Neural cell (in vitro differentiated cells): Measurements from ENCODE around the gene PRKCA. TPM values are rescaled to one million over a fixed set of nuclear protein-coding genes. Genes with fewer than 3 reads are reported as not detected.

Experiments used
- H2AFZ ChIP-seq: fragments of 200-600, 300-800 bp; sonication (generic), shearing (Covaris generic); 2 replicates; pipeline ENCODE4 v1.6.0; 2014; ENCODE audit warnings: low read depth, mild to moderate bottlenecking, antibody characterized with exemption, low read length, moderate library complexity
- H3F3A ChIP-seq: fragments of 200-600 bp; shearing (Covaris generic); 2 replicates; pipeline ENCODE4 v1.6.1; 2016; ENCODE audit warnings: mild to moderate bottlenecking, moderate library complexity, mixed read lengths, antibody characterized with exemption, low read length; ENCODE audit not compliant: insufficient read depth, poor library complexity, severe bottlenecking
- H3K27ac ChIP-seq: fragments of 200-600, 300-800 bp; sonication (generic), shearing (Covaris generic); 2 replicates; pipeline ENCODE4 v1.5.1; 2014; ENCODE audit warnings: mild to moderate bottlenecking, low read length, moderate library complexity
- H3K27me3 ChIP-seq: fragments of 300-800, 200-600 bp; sonication (generic), shearing (Covaris generic); 2 replicates; pipeline ENCODE4 v1.6.0; 2014; ENCODE audit warnings: mild to moderate bottlenecking, low read depth, low read length, moderate library complexity; ENCODE audit not compliant: insufficient read depth
- H3K36me3 ChIP-seq: fragments of 300-800, 200-600 bp; sonication (generic), shearing (Covaris generic); 2 replicates; pipeline ENCODE4 v1.5.1; 2014; ENCODE audit warnings: mild to moderate bottlenecking, antibody characterized with exemption, low read length, moderate library complexity; ENCODE audit not compliant: insufficient read depth
- H3K4me2 ChIP-seq: fragments of 300-800, 200-600 bp; sonication (generic), shearing (Covaris generic); 2 replicates; pipeline ENCODE4 v1.6.0; 2014; ENCODE audit warnings: mild to moderate bottlenecking, low read length
- H3K4me3 ChIP-seq: fragments of 300-800, 200-600 bp; sonication (generic), shearing (Covaris generic); 2 replicates; pipeline ENCODE4 v1.5.1; 2014; ENCODE audit warnings: mild to moderate bottlenecking, low read length, moderate library complexity
- H3K79me2 ChIP-seq: fragments of 200-600 bp; shearing (Covaris generic); replicated peaks from 2 replicates; pipeline ENCODE4 v1.6.0; 2014; ENCODE audit warnings: mild to moderate bottlenecking, low read length, moderate library complexity; ENCODE audit not compliant: insufficient read depth
- H3K9ac ChIP-seq: fragments of 300-800, 200-600 bp; sonication (generic), shearing (Covaris generic); 2 replicates; pipeline ENCODE4 v1.6.1; 2016; ENCODE audit warnings: mild to moderate bottlenecking, low read length, mixed read lengths
- H3K9me2 ChIP-seq: fragments of 200-600 bp; shearing (Covaris generic); 2 replicates; pipeline ENCODE4 v1.6.1; 2016; ENCODE audit warnings: mild to moderate bottlenecking, low read length, mixed read lengths; ENCODE audit not compliant: insufficient read depth
- H3K9me3 ChIP-seq: fragments of 200-600, 300-800 bp; sonication (generic), shearing (Covaris generic); 2 replicates; pipeline ENCODE4 v1.6.1; 2016; ENCODE audit warnings: mild to moderate bottlenecking, mixed run types, low read length, moderate library complexity, mixed read lengths
- H4K20me1 ChIP-seq: fragments of 200-600 bp; shearing (Covaris generic); 2 replicates; pipeline ENCODE4 v1.6.1; 2016; ENCODE audit warnings: mild to moderate bottlenecking, mixed run types; ENCODE audit not compliant: insufficient read depth
- EP300 ChIP-seq: fragments of 450-650 bp; conservative IDR thresholded peaks from 2 replicates; pipeline ENCODE4 v1.6.1; 2014; ENCODE audit warnings: antibody characterized with exemption, mild to moderate bottlenecking, moderate library complexity; ENCODE audit not compliant: poor library complexity, severe bottlenecking
- EZH2 ChIP-seq: fragments of 200-600, 300-800 bp; shearing (Covaris generic), sonication (generic); IDR thresholded peaks from 2 replicates; pipeline ENCODE4 v1.6.1; 2014; ENCODE audit warnings: antibody characterized with exemption, low read length, borderline replicate concordance, mild to moderate bottlenecking; ENCODE audit not compliant: insufficient read depth, poor library complexity, severe bottlenecking
- MXI1 ChIP-seq: fragments of 450-650 bp; conservative IDR thresholded peaks from 2 replicates; pipeline ENCODE4 v1.6.1; 2014; ENCODE audit warnings: antibody characterized with exemption, mild to moderate bottlenecking; ENCODE audit not compliant: poor library complexity, severe bottlenecking
- POLR2AphosphoS5 ChIP-seq: IDR thresholded peaks from 2 replicates; pipeline ENCODE4 v1.6.1; 2012
- RAD21 ChIP-seq: fragments of 450-650 bp; conservative IDR thresholded peaks from 2 replicates; pipeline ENCODE4 v1.6.1; 2014; ENCODE audit warnings: antibody characterized with exemption, mild to moderate bottlenecking, moderate library complexity
- SMC3 ChIP-seq: fragments of 450-650 bp; conservative IDR thresholded peaks from 2 replicates; pipeline ENCODE4 v1.6.1; 2014; ENCODE audit warnings: antibody characterized with exemption, mild to moderate bottlenecking, moderate library complexity; ENCODE audit not compliant: poor library complexity
- TAF1 ChIP-seq: IDR thresholded peaks from 2 replicates; pipeline ENCODE4 v1.6.1; 2012; ENCODE audit warnings: low read depth
- polyA plus RNA-seq: library from polyadenylated mRNA; depleted of rRNA; stranded (reverse); fragments of >200 nt; gene quantifications from 2 replicates; pipeline ENCODE4 v1.2.3, GENCODE V29; 2014
- TF ChIP-seq, protein P1 (sequence below): IDR thresholded peaks from 2 replicates; pipeline ENCODE4 v1.6.1; 2012; ENCODE audit warnings: borderline replicate concordance
- TF ChIP-seq, protein P2 (sequence below): fragments of 450-650 bp; IDR thresholded peaks from 2 replicates; pipeline ENCODE4 v1.5.1; 2014; ENCODE audit warnings: antibody characterized with exemption, mild to moderate bottlenecking, moderate library complexity; ENCODE audit not compliant: poor library complexity, severe bottlenecking

The PRKCA gene
- polyA plus RNA-seq, 1 donor from 2014 or later: 5.9 TPM

DNA sequence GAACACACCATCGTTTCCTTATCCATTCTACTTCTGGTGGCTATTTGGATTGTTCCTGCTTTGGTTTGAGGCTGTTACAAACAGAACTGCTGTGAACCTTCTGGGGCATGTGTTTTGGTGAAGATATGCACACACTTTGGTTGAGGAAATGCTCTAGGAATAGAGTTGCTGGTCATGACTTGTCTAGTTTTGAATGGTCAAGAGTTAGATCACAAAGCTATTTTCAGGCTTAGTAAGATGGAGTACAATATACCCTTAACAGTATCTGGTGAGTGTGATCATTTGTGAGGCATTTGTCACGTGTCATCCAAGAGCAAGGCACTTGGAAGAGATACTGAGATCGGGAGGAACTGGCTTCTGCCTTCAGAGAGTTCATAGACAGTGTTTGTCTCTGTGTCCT, 485.5 kb downstream of the PRKCA start:
- H3K9ac ChIP-seq: no peak overlapping the region
- no peaks in the 10 kb centered on the region for H3K27me3 ChIP-seq
- H3K79me2 ChIP-seq: no peaks in the 10 kb centered on the region
- no peaks in the 10 kb centered on the region for H3K9me2 ChIP-seq
- TF ChIP-seq, protein P1, sequence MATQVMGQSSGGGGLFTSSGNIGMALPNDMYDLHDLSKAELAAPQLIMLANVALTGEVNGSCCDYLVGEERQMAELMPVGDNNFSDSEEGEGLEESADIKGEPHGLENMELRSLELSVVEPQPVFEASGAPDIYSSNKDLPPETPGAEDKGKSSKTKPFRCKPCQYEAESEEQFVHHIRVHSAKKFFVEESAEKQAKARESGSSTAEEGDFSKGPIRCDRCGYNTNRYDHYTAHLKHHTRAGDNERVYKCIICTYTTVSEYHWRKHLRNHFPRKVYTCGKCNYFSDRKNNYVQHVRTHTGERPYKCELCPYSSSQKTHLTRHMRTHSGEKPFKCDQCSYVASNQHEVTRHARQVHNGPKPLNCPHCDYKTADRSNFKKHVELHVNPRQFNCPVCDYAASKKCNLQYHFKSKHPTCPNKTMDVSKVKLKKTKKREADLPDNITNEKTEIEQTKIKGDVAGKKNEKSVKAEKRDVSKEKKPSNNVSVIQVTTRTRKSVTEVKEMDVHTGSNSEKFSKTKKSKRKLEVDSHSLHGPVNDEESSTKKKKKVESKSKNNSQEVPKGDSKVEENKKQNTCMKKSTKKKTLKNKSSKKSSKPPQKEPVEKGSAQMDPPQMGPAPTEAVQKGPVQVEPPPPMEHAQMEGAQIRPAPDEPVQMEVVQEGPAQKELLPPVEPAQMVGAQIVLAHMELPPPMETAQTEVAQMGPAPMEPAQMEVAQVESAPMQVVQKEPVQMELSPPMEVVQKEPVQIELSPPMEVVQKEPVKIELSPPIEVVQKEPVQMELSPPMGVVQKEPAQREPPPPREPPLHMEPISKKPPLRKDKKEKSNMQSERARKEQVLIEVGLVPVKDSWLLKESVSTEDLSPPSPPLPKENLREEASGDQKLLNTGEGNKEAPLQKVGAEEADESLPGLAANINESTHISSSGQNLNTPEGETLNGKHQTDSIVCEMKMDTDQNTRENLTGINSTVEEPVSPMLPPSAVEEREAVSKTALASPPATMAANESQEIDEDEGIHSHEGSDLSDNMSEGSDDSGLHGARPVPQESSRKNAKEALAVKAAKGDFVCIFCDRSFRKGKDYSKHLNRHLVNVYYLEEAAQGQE: no peak
- TF ChIP-seq, protein P2, sequence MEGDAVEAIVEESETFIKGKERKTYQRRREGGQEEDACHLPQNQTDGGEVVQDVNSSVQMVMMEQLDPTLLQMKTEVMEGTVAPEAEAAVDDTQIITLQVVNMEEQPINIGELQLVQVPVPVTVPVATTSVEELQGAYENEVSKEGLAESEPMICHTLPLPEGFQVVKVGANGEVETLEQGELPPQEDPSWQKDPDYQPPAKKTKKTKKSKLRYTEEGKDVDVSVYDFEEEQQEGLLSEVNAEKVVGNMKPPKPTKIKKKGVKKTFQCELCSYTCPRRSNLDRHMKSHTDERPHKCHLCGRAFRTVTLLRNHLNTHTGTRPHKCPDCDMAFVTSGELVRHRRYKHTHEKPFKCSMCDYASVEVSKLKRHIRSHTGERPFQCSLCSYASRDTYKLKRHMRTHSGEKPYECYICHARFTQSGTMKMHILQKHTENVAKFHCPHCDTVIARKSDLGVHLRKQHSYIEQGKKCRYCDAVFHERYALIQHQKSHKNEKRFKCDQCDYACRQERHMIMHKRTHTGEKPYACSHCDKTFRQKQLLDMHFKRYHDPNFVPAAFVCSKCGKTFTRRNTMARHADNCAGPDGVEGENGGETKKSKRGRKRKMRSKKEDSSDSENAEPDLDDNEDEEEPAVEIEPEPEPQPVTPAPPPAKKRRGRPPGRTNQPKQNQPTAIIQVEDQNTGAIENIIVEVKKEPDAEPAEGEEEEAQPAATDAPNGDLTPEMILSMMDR: no peak
- TF ChIP-seq EZH2: no peak
- no peak for TF ChIP-seq POLR2AphosphoS5
- no peak for TF ChIP-seq EP300
- TF ChIP-seq RAD21: no peak
- TF ChIP-seq MXI1: no peak
- TF ChIP-seq TAF1: no peak
- TF ChIP-seq SMC3: no peak
- no peak overlapping the region for H3K27ac ChIP-seq
- no peak overlapping the region for H3K4me2 ChIP-seq
- H4K20me1 ChIP-seq: no peaks in the 10 kb centered on the region
- no peaks in the 10 kb centered on the region for H3K36me3 ChIP-seq
- H3F3A ChIP-seq: no peaks in the 10 kb centered on the region
- H2AFZ ChIP-seq: no peak overlapping the region
- no peaks in the 10 kb centered on the region for H3K9me3 ChIP-seq
- H3K4me3 ChIP-seq: no peak overlapping the region

DNA sequence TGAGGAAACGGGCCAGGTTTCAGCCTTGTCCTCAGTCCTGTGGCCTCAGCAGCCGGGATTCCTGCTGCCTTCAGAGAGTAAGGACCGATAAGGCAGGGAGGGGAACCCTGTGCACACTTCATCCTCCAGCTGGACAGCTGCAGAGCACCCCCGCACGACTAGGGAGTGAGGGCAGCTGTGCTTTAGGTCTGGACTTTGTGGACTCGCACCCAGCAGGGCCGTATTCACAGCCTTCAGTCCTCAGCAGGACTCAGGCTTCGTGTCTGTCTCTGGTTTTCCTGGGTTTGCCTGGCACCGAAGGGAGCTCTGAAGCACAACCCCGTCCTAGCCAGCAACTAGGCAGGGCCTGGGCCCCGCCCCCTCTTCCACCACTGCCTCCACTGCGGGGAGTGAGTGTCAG, 486.7 kb downstream of the PRKCA start:
- Histone ChIP-seq H4K20me1 (no peaks in the 10 kb centered on the region), H3K9ac (no peak overlapping the region), H3K79me2 (no peaks in the 10 kb centered on the region), H3F3A (no peaks in the 10 kb centered on the region), H2AFZ (no peak overlapping the region), H3K9me2 (no peaks in the 10 kb centered on the region), H3K9me3 (no peaks in the 10 kb centered on the region), H3K27me3 (no peaks in the 10 kb centered on the region), H3K4me3 (no peak overlapping the region), H3K27ac (no peak overlapping the region), H3K4me2 (no peak overlapping the region), H3K36me3 (no peaks in the 10 kb centered on the region)
- TF ChIP-seq, protein P2: no peak
- TF ChIP-seq POLR2AphosphoS5: no peak
- TF ChIP-seq EZH2: no peak
- no peak for TF ChIP-seq MXI1
- no peak for TF ChIP-seq SMC3
- no peak for TF ChIP-seq EP300
- no peak for TF ChIP-seq RAD21
- no peak for TF ChIP-seq TAF1
- TF ChIP-seq, protein P1: no peak
